EH (cell line): ENCODE data around the gene IGF1.

ENCODE experiments used
- DNase-seq: peaks from one replicate; pipeline ENCODE4 v3.0.0-alpha.2; 2015; ENCODE audit warnings: low read depth

Gene IGF1

GRCh38 chr12:102480406-102480805, at the start of gene IGF1:
TSS of gene IGF1 (minus strand) at chr12:102480563. CDS start at chr12:102480381, 182 bp downstream.
- peak; percentile 72 for DNase-seq

GRCh38 chr12:102528111-102528510, 47.7 kb upstream of the IGF1 start:
- DNase-seq = peak; percentile 76

- peak; percentile 84 for DNase-seq
These were observed 46.9 kb upstream of the IGF1 start for GRCh38 chr12:102527171-102527720.

GRCh38 chr12:102526656-102527055, 46.3 kb upstream of the IGF1 start:
- DNase-seq = peak; percentile 55

GRCh38 chr12:102522768-102523167, 42.4 kb upstream of the IGF1 start:
- DNase-seq = no peak

- DNase-seq = no peak
These were observed 41.4 kb upstream of the IGF1 start for GRCh38 chr12:102521662-102522277.

- no peak for DNase-seq
These were observed 38.5 kb upstream of the IGF1 start for GRCh38 chr12:102518871-102519270.

- DNase-seq = no peak
These were observed 34.3 kb upstream of the IGF1 start for GRCh38 chr12:102514696-102515095.

GRCh38 chr12:102513739-102514138, 33.4 kb upstream of the IGF1 start:
- peak; percentile 49 for DNase-seq

- no peak for DNase-seq
These were observed 32.9 kb upstream of the IGF1 start for GRCh38 chr12:102513272-102513671.

- DNase-seq = no peak
These were observed 32.2 kb upstream of the IGF1 start for GRCh38 chr12:102512523-102512922.

GRCh38 chr12:102511575-102511974, 31.2 kb upstream of the IGF1 start:
- DNase-seq = no peak

GRCh38 chr12:102510463-102510862, 30.1 kb upstream of the IGF1 start:
- DNase-seq = no peak

- DNase-seq = no peak
These were observed 29.7 kb upstream of the IGF1 start for GRCh38 chr12:102510031-102510430.

- no peak for DNase-seq
These were observed 28.8 kb upstream of the IGF1 start for GRCh38 chr12:102509123-102509626.

- DNase-seq = no peak
These were observed 27.7 kb upstream of the IGF1 start for GRCh38 chr12:102508052-102508451.

GRCh38 chr12:102507301-102507700, 26.9 kb upstream of the IGF1 start:
- DNase-seq = no peak

GRCh38 chr12:102504871-102505270, 24.5 kb upstream of the IGF1 start:
- DNase-seq = no peak

- no peak for DNase-seq
These were observed 23.9 kb upstream of the IGF1 start for GRCh38 chr12:102504280-102504679.

GRCh38 chr12:102503831-102504230, 23.5 kb upstream of the IGF1 start:
- no peak for DNase-seq

GRCh38 chr12:102503056-102503681, 22.8 kb upstream of the IGF1 start:
- no peak for DNase-seq

- no peak for DNase-seq
These were observed 21.4 kb upstream of the IGF1 start for GRCh38 chr12:102501773-102502172.

- no peak for DNase-seq
These were observed 18.1 kb upstream of the IGF1 start for GRCh38 chr12:102498471-102498870.
